Fibroblast of gingiva (primary cell): ENCODE results near the gene LDB2.

ENCODE experiments used
- DNase-seq: peaks from one replicate; pipeline ENCODE4 v3.0.0-alpha.2; 2011; ENCODE audit warnings: low read depth

LDB2 gene

DNA sequence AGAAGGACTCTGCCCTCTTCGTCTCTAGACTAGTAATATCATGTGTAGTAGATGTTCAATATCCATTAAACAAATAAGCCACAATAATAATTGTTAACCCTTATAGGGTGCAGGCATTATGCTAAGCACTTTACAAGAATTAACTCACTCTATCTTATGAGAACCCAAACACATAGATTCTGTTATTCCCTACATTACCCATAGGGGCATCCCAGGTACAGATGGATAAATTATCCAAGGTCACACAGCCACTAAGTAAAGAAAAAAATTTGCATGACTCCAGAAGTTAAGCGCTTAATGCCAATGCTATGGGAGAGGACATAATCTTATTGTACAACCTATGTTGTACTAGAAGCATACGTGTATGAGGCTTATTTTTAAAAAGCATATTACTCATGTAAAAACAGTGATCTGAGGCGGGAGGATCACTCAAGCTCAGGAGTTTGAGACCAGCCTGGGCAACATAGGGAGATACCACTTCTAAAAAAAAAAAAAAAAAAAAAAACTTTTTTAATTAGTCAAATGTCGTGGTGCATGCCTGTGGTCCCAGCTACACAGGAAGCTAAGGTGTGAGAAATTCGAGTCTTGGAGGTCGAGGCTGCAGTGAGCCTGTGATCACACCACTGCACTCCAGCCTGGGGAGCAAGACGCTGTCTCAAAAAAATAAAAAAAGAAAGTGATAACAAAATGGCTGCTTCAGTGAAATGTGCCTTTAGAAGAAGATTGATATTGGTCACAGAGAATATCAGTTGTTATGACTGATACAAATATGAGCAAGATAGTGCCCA is 13.6 kb downstream of the LDB2 start:
- no peak for DNase-seq

DNA sequence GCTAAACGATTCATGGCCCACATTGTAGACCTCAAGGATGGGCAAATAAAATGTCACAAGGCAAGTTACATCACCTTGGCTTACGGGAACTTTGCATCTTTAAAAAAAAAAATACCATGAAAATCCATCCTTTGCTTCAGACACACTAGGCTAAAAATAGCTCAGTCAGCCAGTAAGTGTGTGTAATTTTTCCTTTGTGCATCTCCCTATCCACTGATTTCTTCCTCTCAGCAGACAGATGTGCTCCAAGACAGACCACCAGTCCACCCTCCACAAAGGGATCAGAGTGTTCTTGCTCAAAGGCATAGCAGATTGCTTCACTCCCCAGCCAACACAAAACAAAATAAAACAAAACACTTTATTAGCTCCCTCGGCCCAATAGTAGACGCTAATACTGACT is 14.6 kb downstream of the LDB2 start:
- no peak for DNase-seq

DNA sequence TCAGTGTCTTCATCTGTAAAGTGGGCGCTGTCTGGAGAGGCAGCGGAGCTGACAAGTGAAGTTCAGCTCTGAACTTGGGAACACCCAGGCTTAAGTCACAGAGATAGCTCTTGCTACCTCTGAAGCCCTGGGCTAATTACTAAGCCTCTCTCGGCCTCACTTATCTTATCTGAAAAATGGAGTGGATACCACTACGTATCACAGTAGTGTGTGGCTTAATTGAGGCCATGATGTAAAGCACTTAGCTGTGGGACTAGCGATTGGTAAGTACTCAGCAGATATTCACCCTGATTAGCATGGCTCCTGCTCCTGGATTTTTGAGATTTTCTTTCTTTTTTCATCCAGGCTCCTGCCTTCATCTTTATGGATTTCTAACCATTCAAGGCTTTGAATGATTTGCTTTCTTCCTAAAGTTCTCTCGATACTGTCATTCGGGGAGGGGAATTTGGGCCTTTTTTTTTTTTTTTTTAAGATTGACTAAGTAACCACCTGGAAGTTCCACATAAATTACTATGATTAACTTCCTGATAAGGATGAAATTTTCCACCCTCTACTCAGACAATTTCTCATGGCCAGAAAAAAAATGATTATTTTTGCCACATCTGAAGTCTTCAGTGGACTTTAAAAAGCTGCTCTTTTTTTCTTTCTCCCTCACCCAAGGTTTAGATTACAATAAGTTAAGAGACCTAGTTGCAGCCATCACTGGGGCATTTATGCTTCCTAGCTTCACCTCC is 17.1 kb downstream of the LDB2 start:
- no peak for DNase-seq

DNA sequence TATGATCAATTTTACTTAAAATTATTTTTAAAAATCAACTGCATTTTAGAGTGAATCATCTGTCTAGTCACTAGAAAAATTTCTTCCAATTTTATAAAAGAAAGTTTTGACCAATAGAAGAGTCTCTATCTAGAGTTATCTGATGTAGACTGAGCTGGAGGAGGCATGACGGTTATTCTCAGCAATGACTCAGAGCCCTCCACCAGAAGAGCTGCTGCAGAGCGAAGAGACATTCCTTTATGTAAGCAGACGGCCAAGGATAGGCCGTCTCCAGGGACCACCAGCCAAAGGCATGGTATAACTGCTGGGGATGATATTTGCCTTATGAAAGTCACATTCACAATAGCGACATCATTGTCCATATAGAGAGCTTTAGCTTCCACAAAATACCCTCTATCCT is 23.0 kb downstream of the LDB2 start:
- peak; percentile 12 for DNase-seq

DNA sequence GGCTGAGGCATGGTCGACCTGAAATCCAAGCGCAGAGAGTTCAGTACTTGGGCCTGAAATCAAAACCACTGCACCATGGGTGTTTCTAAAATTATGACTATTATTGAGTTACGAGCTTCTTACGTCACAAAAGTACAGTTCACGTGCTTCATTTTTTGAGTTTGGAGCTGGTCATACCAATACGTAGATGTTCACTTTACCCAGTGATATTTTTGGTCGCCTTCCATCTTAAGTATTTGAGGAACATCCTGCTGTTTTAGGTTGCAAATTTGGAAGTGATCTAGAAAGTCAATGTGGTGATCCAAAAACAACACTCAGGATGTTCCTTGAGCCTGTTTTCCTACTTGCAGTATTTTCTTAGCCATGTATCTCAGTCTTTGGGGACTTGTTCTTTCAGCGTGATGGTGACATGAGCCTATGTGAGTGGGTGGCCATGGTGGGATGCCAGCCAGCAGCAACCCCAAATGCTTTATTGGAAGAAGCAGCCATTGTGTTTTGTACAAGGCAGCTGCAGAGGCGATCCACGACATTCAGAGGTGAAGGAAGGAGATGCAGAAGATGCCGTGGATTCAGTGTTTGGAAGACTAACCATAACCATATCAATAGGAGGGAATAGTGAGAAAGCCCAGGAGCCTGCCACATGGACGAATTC is 28.7 kb downstream of the LDB2 start:
- no peak for DNase-seq

DNA sequence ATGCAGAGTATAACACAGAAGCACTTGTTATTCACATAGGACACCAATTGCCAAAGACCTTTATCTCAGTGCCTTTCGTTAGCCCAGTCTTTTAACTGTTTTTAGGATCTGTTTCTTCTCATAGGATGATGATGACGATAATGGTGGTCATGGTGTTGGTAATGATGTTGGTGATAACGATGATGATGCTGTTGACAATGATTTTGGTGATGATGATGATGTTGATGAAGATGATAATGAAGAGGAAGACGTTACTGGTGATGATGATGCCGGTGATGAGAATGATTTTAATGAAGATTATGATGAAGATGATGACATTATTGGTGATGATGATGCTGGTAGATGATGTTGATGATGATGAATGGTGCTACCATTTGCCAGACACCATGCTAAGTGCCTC is 29.8 kb downstream of the LDB2 start:
- no peak for DNase-seq

DNA sequence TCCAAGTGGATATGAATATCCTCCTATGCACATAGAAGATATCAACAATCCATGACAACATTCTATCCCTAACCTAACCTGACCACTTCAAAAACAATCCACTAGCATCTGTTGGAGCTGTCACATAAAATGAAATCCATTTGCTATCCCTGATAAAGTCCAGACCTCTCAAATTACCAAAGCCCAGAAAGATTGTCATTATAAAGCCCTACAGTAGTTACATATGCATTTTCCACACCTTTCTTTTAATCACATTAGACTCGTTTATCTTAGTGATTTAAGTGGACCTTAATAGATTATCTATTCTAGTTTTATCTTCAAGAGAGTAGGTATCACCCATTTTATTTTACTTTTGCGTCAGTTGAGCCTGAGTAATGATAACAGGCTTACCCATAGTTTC is 30.6 kb downstream of the LDB2 start:
- no peak for DNase-seq

DNA sequence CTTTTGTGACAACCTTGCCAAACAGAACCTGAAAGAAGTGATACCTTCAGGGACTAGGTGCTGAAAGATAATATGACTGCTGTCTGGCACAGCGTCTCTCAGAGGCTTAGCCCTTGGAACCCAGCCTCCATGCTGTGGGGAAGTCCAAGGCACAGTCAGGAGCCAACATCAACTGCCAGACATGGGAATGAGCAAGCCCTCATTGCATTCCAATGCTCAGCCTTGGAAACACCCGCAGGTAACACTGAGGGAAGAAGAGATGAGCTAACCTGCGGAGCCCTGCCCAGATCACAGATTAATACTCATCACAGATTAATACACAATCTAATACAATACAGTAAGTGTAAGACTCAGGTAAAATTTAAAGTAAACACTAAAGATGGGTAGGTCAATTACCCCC is 31.5 kb downstream of the LDB2 start:
- DNase-seq = no peak

DNA sequence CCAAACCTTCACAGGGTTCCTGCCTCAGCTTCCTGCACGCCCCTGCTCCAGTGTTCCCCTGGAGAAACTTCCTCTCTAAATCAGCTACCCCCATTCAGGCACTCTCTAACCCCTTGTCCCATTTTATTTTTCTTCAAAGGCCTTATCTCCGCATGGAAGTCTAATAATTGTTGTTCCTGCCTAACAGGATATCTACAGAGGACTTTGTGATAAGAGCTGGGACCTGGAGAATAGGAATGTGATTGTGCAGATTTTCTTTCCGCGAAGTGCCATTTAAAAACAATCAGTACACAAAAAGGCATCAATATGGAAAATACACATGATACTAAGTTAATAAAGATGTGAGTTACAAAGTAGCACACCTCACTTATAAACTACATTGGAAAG is 32.6 kb downstream of the LDB2 start:
- no peak for DNase-seq

DNA sequence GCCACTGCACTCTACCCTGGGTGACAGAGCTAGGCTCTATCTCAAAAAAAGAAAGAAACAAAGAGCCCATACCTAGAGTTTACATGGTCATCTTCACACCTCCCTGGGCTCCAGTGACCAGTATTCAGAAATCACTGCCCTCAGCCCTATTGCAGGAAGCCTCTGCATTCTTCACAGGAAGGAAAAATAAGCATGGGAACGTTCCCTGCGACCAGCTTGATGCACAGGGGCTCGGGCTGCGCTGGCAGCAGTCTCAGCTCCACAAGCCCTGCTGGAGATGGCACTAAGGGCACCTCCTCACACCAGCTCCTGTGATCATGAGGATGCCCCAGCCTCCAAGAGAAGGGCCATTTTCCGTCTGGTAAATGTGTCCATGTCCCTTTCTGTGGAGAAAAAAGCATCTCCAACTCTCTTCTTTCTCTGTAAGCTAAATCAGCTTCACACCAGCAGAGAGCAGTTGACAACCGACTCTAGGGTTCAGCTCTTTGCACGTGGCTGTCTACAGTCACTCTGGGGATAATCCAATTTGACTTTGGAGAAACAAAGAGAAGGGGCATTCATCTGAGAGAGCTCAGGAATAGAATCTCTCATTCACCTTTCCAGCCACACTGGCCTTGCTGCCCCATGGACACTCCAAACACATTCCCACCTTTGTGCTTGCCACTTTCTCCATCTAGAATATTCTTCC is 33.1 kb downstream of the LDB2 start:
- DNase-seq = no peak

DNA sequence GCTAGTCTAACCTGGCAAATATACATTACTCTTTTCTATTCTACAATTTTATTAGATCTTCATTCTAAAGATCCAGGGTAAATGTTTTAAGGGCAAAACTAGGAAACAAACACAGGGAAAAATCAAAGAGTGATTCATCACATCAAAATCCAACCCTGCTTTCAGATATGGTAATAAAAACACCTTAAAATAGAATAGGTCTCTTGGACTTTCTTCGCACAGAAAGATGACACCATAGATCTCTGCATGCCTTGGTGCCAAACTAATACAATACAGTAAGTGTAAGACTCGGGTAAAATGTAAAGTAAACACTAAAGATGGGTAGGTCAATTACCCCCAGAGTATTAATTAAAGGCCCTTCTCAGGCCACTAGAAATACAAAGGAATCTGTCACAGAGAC is 34.2 kb downstream of the LDB2 start:
- no peak for DNase-seq

DNA sequence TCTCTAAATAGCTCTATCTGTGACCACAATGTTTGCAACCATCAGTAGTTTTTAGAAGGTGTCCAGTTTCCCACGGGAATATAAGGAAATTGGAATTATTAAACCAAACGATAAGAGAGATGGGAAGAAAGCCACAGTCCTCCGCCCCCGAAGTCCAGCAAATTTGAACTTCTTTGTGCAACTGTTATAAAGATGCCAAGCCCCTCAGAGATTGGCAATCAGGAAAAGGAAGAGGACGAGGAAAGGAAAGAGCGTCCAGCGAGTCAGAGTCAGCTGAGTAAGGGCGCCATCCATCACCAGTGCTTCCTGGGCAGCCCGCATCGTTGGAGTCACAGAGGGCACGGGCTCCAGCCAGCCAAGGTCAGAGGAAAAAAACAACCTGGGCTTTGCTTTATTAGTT is 35.7 kb downstream of the LDB2 start:
- no peak for DNase-seq

DNA sequence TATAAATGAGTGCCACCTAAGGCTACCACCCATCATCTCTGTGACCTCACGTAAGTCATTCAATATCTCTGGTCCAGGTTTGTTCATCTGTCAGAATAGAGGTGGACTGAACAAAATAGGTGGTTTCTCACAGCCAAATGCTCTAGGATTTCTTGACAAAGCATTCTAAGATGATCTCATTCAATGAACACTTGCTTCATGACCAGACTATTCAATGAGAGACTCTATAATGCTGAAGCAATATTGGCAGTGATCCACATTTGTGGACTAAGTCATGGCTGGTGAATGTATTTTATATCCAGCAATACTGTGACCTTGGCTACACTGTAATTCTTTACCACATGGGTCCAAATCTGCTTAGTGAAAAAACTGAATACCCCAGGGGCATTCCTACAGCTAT is 37.9 kb downstream of the LDB2 start:
- peak; percentile 58 for DNase-seq

DNA sequence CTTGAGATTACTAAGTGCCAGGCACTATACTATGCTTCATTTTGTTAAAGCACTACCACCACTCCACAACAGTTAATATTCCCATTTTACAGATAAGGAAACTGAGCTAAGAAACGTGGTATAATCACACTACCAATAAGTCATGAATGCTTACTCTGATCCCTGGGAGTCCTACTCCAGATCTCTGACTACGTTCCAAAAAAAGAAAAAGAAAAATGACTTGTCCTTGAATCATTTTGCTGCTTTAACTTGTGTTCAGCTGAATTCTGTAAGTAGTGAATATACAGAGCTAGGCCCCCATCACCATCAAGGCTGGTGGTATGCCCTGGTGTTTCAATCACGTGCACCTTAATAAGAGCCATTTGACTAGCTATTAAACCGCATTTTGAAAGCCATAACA is 39.4 kb downstream of the LDB2 start:
- DNase-seq = no peak

DNA sequence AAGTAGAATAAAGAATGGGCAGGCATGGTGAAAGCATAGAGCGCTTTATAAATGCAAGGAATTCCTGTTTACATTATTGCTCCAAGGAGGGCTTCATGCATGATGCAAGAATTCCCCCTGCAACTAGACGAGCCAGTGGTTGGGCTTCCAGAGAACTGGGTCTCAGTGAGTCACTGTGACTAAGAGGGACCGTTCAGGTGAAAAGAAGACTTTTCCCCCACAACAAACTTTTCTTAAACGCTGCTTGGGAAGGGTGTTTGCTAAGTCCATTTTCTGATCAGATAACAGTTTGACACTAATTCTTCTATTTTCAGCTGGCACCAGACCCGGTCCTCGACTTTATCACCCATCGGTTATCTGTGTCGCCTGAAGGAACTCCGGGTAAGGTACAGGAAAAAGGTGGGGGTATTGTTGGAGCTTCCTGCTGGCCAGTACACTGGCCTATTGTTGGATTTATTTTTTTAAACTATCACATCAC is 40.1 kb downstream of the LDB2 start:
- DNase-seq = no peak

DNA sequence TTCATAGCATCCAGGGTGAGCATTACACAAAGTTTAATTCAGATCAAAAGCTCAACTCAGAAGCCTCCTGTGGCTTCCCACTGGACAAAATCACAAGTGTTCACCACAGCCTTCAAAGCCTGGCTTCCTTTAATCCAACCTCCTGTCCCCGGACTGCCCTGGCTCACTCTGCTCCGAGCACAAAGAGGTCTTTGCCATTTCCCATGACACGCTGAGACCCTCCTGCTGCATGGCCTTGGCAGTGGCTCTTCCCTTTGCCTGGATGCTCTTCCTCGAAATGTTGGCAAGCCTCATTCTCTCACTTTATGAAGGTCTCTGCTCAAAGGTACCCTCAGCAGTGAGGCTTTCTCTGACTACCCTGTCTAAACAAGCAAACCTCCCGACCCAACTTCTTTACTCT is 41.0 kb downstream of the LDB2 start:
- no peak for DNase-seq

DNA sequence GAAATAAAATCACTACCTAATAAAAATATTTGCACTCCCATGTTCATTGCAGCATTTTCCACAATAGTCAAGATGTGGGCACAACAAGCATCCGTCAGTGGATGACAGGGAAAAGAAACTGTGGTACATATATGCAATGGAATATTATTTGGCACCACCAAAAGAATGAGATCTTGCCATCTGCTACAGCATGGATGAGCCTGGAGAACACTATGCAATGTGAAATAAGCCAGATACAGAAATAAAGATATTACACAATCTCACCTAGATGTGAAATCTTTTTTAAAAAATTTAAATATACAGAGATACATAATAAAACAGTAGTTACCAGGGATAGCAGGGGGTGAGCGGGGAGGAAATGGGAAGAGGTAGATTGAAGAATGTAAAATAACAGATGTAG is 44.8 kb downstream of the LDB2 start:
- DNase-seq = no peak

DNA sequence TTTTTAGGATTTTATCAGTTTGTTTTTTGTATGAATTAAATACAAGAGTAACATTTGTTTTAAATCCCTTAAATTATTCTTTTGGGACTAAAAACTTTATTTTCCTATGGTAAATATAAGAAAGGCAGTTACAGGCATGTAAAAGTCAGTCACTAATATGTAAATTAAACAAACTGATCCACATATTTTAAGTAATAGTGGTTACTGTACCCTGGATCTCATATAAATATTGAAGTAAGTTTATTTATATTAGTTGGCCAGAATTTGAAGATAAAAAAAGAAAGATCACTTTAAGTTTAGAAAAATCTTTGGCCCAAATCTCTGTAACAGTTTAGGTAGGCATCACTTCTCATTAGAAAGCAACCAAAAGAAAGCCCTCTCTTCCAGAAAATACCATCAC is 45.8 kb downstream of the LDB2 start:
- no peak for DNase-seq

DNA sequence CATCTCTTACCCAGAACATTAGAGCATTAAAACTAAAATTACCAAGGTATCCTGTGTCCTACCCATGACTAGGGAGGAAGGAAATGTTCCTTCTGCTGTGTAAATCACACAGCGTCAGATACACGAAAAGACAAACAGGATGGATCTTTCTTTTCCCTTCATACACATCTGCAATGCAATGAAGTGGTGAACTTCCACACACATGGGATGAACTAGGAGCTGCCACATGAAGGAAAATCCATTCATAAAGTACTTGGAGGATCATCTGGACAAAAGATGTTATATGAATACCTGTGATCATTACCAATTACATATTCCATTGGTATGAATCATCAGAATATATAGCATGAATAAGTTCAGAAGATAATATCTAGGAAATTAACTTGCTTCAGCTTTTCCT is 46.2 kb downstream of the LDB2 start:
- no peak for DNase-seq

DNA sequence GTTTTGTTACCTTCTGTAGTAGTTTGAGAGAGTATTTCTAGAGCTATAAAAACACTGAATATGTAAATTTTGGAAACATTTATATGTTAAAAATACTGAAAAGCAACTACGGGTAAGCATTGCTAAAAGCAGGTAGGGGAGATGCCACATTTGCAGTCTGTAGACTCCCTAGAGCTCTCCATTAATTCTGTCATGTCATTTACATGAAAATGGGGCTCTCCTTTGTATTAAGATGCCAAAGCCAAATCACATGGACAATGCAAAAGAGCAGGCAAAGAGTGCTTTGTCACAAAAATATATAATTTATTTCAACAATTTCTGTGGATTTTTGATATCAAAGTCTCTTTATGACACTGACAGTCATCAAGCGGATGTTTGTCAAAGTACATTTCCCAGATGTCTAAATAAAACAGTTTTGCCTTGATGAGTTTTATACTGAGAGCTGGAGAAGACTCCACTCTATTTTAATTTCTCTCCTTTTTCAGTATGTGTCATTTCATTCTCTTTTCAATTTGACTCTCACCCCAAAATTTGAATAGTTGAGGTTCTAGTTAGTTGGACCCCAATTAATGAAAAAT is 51.8 kb downstream of the LDB2 start:
- DNase-seq = no peak

DNA sequence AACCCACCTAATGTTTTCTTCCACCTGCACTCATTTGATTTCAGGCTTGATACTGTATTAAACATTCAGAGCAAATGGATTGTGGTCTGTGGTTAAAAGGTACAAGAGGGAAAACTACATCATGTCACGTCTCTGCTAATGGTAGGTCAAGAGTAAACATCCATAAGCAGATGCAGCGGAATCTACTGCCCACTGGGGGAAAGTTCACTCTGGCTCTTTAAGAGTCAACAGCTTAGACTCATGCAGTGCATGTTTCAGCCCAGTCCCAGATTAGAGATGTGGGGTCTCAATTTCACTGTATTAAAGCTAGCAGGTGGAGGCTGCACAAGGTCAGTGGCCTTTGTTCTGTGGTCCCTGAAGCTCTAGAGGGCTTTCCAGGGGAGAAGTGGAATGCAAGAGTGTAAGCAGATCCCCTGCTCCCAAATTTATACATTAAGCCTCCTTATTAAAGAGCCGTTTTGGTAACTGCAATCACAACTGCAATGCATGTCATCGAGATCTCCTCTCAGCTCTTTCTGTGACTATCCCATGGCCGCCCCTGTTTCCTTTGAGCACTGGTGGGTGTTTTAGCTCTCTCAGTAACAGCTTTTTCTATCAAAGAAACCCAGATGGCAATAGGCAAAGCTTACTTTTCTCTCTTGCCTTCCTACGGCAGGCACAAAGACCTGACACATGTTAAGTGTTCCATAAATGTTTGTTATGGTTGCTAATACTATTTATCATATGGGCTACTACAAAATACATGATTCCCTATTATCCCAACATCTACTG is 53.4 kb downstream of the LDB2 start:
- DNase-seq = no peak
